Ureter (tissue), 1 donor: ENCODE measurements around the gene DPH2. TPM values are rescaled to one million over a fixed set of nuclear protein-coding genes. Genes with fewer than 3 reads are reported as not detected.
A peak's percentile ranks its signal among the peaks of the same experiment; 100 is the strongest.

ENCODE experiments used
- DNase-seq: peaks from one replicate; pipeline ENCODE4 v3.0.0-alpha.2; 2020; ENCODE audit warnings: low spot score
- total RNA-seq: library from RNA; stranded (reverse); gene quantifications from one replicate; pipeline ENCODE4 v1.2.4, GENCODE V29; 2023
- donor health status: DM: yes; HTN: yes; CAD: no.

DPH2 gene
- total RNA-seq, 1 donor from 2014 or later: 32.2 TPM

- DNase-seq: no peak
Measured at GRCh38 chr1:43944860-43945259, 24.9 kb upstream of the DPH2 start.

- DNase-seq: no peak
Measured at GRCh38 chr1:43945674-43946235, 24.1 kb upstream of the DPH2 start.

- peak; percentile 94 for DNase-seq
Measured at GRCh38 chr1:43946236-43947060, 23.4 kb upstream of the DPH2 start, which contains the start of gene IPO13. Gene IPO13 (plus strand): TSS chr1:43946950. CDS start chr1:43947601, 651 bp downstream.

GRCh38 chr1:43947061-43947873, 22.5 kb upstream of the DPH2 start:
- DNase-seq: no peak

- no peak for DNase-seq
Measured at GRCh38 chr1:43947874-43948437, 21.9 kb upstream of the DPH2 start.

- DNase-seq: no peak
Measured at GRCh38 chr1:43949678-43950077, 20.1 kb upstream of the DPH2 start.

GRCh38 chr1:43951021-43951985, 18.5 kb upstream of the DPH2 start:
- DNase-seq: no peak

- no peak for DNase-seq
Measured at GRCh38 chr1:43952731-43953346, 17.0 kb upstream of the DPH2 start.

GRCh38 chr1:43953361-43953760, 16.4 kb upstream of the DPH2 start:
- DNase-seq: no peak

- DNase-seq: no peak
Measured at GRCh38 chr1:43954036-43954435, 15.8 kb upstream of the DPH2 start.

- no peak for DNase-seq
Measured at GRCh38 chr1:43956234-43956633, 13.6 kb upstream of the DPH2 start.

- DNase-seq: no peak
Measured at GRCh38 chr1:43957407-43958040, 12.3 kb upstream of the DPH2 start.

GRCh38 chr1:43958351-43959255, 11.2 kb upstream of the DPH2 start:
- no peak for DNase-seq

- no peak for DNase-seq
Measured at GRCh38 chr1:43960798-43961197, 9.0 kb upstream of the DPH2 start.

- DNase-seq: no peak
Measured at GRCh38 chr1:43961692-43962091, 8.1 kb upstream of the DPH2 start.

- no peak for DNase-seq
Measured at GRCh38 chr1:43962324-43962723, 7.5 kb upstream of the DPH2 start.

GRCh38 chr1:43963006-43963405, 6.8 kb upstream of the DPH2 start:
- no peak for DNase-seq

- DNase-seq: no peak
Measured at GRCh38 chr1:43963890-43964289, 5.9 kb upstream of the DPH2 start.

GRCh38 chr1:43965316-43965715, 4.5 kb upstream of the DPH2 start:
- no peak for DNase-seq
